Activated CD8-positive, alpha-beta T cell treated with anti-CD3 and anti-CD28 coated beads for 36 hours (primary cell): ENCODE results near the gene CXXC4. TPM values are rescaled to one million over a fixed set of nuclear protein-coding genes. Genes with fewer than 3 reads are reported as not detected.

Source experiments
- ATAC-seq: fragments of 200-7000 bp; cut with Tn5 transposase; one replicate; pipeline ENCODE4 v1.10.0; 2021; ENCODE audit warnings: mild to moderate bottlenecking, moderate library complexity
- CTCF ChIA-PET: fragments of 350-600 bp; sonication (Branson Sonifier 250); formaldehyde crosslinking; loops from one replicate; lab custom pipeline; 2021; ENCODE audit warnings: antibody characterized with exemption; lab: Charles Lee
- POLR2A ChIA-PET: fragments of 350-600 bp; sonication (Branson Sonifier 250); formaldehyde crosslinking; loops from one replicate; lab custom pipeline; 2021; ENCODE audit warnings: antibody characterized with exemption; lab: Charles Lee
- DNase-seq: peaks from one replicate; pipeline ENCODE4 v3.0.0-alpha.2; 2020
- H3K27ac Mint-ChIP-seq: one replicate; pipeline ENCODE4 v1.8.0; 2021; ENCODE audit warnings: mild to moderate bottlenecking, mixed read lengths
- H3K27me3 Mint-ChIP-seq: one replicate; pipeline ENCODE4 v1.8.0; 2021; ENCODE audit warnings: mixed read lengths
- H3K36me3 Mint-ChIP-seq: one replicate; pipeline ENCODE4 v1.8.0; 2021; ENCODE audit warnings: low read depth, mixed read lengths
- H3K4me1 Mint-ChIP-seq: one replicate; pipeline ENCODE4 v1.8.0; 2021; ENCODE audit warnings: low read depth, mixed read lengths
- H3K4me3 Mint-ChIP-seq: one replicate; pipeline ENCODE4 v1.8.0; 2021; ENCODE audit warnings: mild to moderate bottlenecking, moderate library complexity, mixed read lengths
- H3K9me3 Mint-ChIP-seq: one replicate; pipeline ENCODE4 v1.8.0; 2021; ENCODE audit warnings: mixed read lengths
- intact Hi-C: fragments of 100-400 bp; cut with micrococcal nuclease; formaldehyde crosslinking; loops from one replicate; pipeline ENCODE4 v1.10.0; 2022
- total RNA-seq, 2 experiments: library from RNA; stranded (reverse); gene quantifications; one replicate each; pipeline ENCODE4 v1.2.3, GENCODE V29; 2021
- TF ChIP-seq, protein P1 (sequence below): fragments of 200-600 bp; IDR thresholded peaks from one replicate; pipeline ENCODE4 v1.8.0; 2022; ENCODE audit warnings: antibody characterized with exemption, mild to moderate bottlenecking

The CXXC4 gene
- total RNA-seq, 2 experiments from 2014 or later = not detected

DNA sequence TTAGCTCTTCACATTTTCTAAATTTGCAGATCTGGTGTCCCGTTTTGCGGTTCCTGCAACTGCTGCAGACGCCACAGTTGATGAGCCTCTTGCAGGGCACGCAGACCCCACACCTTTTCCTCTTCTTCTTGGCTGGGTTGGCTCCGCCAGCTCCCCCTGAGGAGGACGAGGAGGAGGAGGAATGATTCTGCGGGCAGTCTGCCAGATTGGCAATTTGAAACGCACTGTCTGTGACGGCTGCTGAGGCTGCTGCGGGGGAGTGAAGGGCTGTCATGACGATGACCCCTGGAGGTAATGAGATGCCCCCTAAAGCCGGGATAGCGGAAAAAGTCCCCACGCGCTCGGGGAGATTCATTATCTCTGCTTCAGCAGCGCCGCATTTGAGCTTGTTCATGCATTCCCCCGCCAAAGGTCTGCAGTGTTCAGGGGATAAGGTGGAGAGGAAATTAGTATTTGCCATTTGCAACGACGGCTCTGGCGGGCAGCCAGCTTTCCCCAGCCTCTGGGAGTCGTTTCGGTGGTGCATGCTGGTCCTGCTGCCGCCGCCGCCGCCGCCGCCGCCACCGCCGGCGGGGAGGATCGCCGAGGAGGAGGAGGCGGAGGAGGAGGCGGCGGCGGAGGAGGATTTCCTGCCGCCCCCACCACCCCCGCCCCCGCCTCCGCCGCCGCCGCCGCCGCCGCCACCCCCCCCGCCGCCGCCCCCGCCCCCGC is 3.8 kb downstream of the CXXC4 start:
- Mint-ChIP-seq H3K4me3 (peak overlapping the region; percentile 55), H3K27ac (no peak overlapping the region), H3K36me3 (no peaks in the 10 kb centered on the region), H3K9me3 (no peaks in the 10 kb centered on the region), H3K4me1 (peaks cover 29% of the 10 kb centered on the region), H3K27me3 (peaks cover 58% of the 10 kb centered on the region)
- DNase-seq (peak; percentile 53), ATAC-seq (peak; percentile 24)
- intact Hi-C loops = loop anchor here (10.0 kb wide), 1 partner anchor 374 kb away; no protein-coding TSS in a partner anchor
- ChIA-PET CTCF (interaction anchor here (1.0 kb wide), 1 partner anchor 8 kb away, joined by 3 read pairs; no protein-coding TSS in a partner anchor), POLR2A (no interaction called here)
- TF ChIP-seq, protein P1, sequence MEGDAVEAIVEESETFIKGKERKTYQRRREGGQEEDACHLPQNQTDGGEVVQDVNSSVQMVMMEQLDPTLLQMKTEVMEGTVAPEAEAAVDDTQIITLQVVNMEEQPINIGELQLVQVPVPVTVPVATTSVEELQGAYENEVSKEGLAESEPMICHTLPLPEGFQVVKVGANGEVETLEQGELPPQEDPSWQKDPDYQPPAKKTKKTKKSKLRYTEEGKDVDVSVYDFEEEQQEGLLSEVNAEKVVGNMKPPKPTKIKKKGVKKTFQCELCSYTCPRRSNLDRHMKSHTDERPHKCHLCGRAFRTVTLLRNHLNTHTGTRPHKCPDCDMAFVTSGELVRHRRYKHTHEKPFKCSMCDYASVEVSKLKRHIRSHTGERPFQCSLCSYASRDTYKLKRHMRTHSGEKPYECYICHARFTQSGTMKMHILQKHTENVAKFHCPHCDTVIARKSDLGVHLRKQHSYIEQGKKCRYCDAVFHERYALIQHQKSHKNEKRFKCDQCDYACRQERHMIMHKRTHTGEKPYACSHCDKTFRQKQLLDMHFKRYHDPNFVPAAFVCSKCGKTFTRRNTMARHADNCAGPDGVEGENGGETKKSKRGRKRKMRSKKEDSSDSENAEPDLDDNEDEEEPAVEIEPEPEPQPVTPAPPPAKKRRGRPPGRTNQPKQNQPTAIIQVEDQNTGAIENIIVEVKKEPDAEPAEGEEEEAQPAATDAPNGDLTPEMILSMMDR = no peak

DNA sequence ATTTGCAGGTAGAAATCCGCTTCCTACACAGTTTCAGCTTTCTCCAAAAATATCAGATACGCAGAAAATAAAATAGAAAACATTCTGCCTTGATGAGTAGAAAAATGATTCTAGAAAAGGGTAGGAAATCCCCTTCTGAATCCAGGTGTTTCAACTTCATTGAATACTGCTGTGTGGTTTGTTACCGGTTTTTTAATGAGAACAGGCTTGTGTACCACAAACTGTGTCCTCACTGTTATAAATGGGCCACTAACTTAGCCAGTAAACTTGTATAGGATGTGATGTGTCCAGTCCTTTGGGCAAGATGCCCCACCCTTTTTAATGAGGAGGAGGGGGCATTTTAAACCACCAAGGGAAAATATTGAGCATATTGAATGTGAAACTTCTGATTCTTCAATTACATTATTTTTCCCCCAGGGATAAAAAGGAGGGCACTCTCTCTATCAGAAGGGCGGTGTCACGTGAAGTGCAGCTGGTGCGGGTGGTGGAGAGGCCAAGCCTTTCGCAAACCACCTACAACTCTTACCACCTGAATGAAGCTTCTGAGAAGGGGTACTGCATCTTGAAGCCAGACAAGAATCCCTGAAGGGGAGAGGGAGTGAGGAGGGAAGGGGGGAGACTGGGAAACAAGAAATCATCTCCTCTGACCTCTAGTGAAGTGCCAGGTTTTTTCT is 4.5 kb downstream of the CXXC4 start:
- ATAC-seq (peak; percentile 40), DNase-seq (peak; percentile 14)
- TF ChIP-seq, protein P1 = no peak
- Mint-ChIP-seq H3K4me3 (peak overlapping the region; percentile 55), H3K9me3 (no peaks in the 10 kb centered on the region), H3K27me3 (peaks cover 56% of the 10 kb centered on the region), H3K36me3 (no peaks in the 10 kb centered on the region), H3K27ac (no peak overlapping the region), H3K4me1 (peaks cover 28% of the 10 kb centered on the region)
- intact Hi-C loops = loop anchor here (10.0 kb wide), 1 partner anchor 375 kb away; no protein-coding TSS in a partner anchor
- ChIA-PET POLR2A (no interaction called here), CTCF (interaction anchor here (1.0 kb wide), 1 partner anchor 9 kb away, joined by 3 read pairs; no protein-coding TSS in a partner anchor)

DNA sequence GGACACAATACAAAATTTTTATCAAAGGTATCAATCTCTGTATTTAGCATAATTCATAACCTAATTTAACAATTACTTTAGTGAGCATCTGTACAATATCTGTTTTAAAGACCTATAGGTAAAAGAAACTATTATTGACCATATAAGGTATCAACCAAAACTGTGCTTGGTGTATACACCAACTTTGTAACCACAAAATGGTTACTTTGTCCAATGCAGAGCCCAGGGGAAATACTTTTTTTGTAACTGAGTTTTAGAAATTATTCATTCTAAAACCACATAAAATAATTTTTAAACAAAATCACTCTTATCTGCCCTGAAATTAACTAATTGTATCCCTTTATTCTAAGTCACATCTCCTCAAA is 5.0 kb downstream of the CXXC4 start:
- H3K27me3 Mint-ChIP-seq = peaks cover 53% of the 10 kb centered on the region
- H3K27ac Mint-ChIP-seq = no peak overlapping the region
- CTCF ChIA-PET = no interaction called here

DNA sequence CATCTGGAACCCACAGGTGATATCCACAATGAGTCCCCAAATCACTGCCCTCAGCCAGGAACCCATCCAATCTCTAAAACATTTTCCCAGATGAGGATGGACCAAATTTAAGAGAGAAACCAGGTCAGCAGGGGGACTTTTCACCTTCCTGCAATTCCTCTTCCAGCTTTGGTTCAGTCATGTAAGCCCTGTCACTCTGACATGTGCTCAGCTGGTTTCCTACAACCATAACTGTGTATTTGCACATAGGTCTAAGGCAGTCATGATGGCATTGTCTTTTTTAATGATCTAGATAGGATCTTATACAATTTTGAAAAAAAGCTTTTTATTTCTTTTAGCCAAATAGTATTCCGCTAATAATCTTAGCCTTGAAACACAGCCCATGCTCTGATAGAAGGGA is 6.5 kb downstream of the CXXC4 start:
- no peak overlapping the region for H3K27ac Mint-ChIP-seq
- no peaks in the 10 kb centered on the region for H3K36me3 Mint-ChIP-seq
- peaks cover 21% of the 10 kb centered on the region for H3K4me1 Mint-ChIP-seq
- no peak for DNase-seq
- ATAC-seq = no peak
- TF ChIP-seq, protein P1 = no peak
- intact Hi-C loops = no loop called here
- CTCF ChIA-PET = no interaction called here
- H3K4me3 Mint-ChIP-seq = no peak overlapping the region
- peaks cover 44% of the 10 kb centered on the region for H3K27me3 Mint-ChIP-seq
- H3K9me3 Mint-ChIP-seq = no peaks in the 10 kb centered on the region
- POLR2A ChIA-PET = no interaction called here

More for the DNA sequence above, 5.0 kb downstream of the CXXC4 start:
- Mint-ChIP-seq H3K9me3 (no peaks in the 10 kb centered on the region), H3K36me3 (no peaks in the 10 kb centered on the region), H3K4me1 (peaks cover 25% of the 10 kb centered on the region), H3K4me3 (no peak overlapping the region)
- POLR2A ChIA-PET = no interaction called here
- intact Hi-C loops = loop anchor here (10.0 kb wide), 1 partner anchor 375 kb away; no protein-coding TSS in a partner anchor
- ATAC-seq (no peak), DNase-seq (no peak)
- TF ChIP-seq, protein P1 = no peak
